ENCODE data around the gene PET100. TPM values are rescaled to one million over a fixed set of nuclear protein-coding genes. Genes with fewer than 3 reads are reported as not detected.

PET100 gene
- total and polyA plus RNA-seq, 10 donors: 8.7 to 130 (median 86.8) TPM

- intact Hi-C loops (cut with DNase I; ENCODE audit: low total_unique reads): no loop called here
- no peaks in the 10 kb centered on the region for H3K9me3 ChIP-seq
- no peak for DNase-seq
- no peak overlapping the region for H3K27ac ChIP-seq
- no peaks in the 10 kb centered on the region for H3K36me3 ChIP-seq
- peaks cover 4 to 66% (median 21%) of the 10 kb centered on the region in 7 donors for H3K27me3 ChIP-seq (replicated peaks in 1 of 7)
- H3K4me1 ChIP-seq: peaks cover 3 to 10% (median 7%) of the 10 kb centered on the region in 6 donors
- no peak overlapping the region for H3K4me3 ChIP-seq
- TF ChIP-seq POLR2AphosphoS5 (IDR thresholded peaks at IDR 0.05): no peak
- TF ChIP-seq CTCF (IDR thresholded peaks at IDR 0.05 in 8 of 11, conservative IDR thresholded peaks at IDR 0.05 in 3 of 11): no peak
- no peak for TF ChIP-seq POLR2A (IDR thresholded peaks at IDR 0.05)
These were observed 28.9 kb upstream of the PET100 start for GRCh38 chr19:7600721-7601120.

DNA sequence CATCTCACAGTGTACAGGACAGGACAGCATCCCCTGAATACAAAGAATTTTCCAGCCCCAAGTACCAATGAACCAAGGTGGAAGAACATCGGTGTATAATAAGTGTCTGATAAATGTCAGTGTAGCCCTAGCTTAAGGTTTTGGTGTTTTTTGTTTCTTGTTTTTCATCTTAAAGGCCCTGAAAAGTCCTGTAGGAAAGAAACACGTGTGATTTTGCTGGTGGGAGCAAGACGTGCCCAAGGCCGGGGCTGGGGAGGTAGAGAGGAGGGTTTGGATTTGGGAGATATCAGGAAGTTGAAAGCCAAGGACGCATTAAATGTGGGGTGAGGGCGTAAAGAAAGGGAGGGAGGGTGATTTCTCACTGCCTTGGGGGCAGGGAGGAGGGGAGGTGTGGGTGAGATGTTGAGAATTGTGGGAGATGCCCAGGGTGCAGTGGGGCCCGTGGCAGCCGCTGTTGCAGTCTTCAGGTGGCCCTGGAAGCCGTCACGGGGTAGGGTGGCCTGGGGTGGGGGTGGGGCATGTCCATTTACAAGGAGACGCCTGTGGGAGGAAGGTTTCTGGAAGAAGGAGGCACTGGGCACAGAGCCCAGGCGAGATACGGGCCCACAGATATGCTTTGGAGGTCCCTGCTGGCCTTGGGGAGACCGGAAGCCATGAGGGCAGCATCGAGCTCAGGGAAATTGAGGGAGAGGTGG is 27.2 kb upstream of the PET100 start:
- H3K27me3 ChIP-seq (replicated peaks in 1 of 7): peaks cover 0 to 63% (median 8%) of the 10 kb centered on the region in 7 donors
- 35 to 51% (median 43%) methylated on average over 15 of the region's 15 CpGs for WGBS, 5 donors
- no peak overlapping the region for H3K27ac ChIP-seq
- H3K36me3 ChIP-seq: no peaks in the 10 kb centered on the region
- H3K4me3 ChIP-seq: no peak overlapping the region
- DNase-seq: no peak
- H3K9me3 ChIP-seq: no peaks in the 10 kb centered on the region
- no peaks in the 10 kb centered on the region for H3K4me1 ChIP-seq
- no peak for TF ChIP-seq POLR2AphosphoS5 (IDR thresholded peaks at IDR 0.05)
- no peak for TF ChIP-seq CTCF (IDR thresholded peaks at IDR 0.05 in 8 of 11, conservative IDR thresholded peaks at IDR 0.05 in 3 of 11)
- no peak for TF ChIP-seq POLR2A (IDR thresholded peaks at IDR 0.05)
- intact Hi-C loops (cut with DNase I; ENCODE audit: low total_unique reads): no loop called here

GRCh38 chr19:7602935-7603497 is 26.6 kb upstream of the PET100 start:
- no peaks in the 10 kb centered on the region for H3K9me3 ChIP-seq
- H3K27me3 ChIP-seq (replicated peaks in 1 of 7): peaks cover 0 to 59% (median 3%) of the 10 kb centered on the region in 7 donors
- no peaks in the 10 kb centered on the region for H3K4me1 ChIP-seq
- no peak for TF ChIP-seq POLR2AphosphoS5 (IDR thresholded peaks at IDR 0.05)
- no peak for TF ChIP-seq CTCF (IDR thresholded peaks at IDR 0.05 in 8 of 11, conservative IDR thresholded peaks at IDR 0.05 in 3 of 11)
- TF ChIP-seq POLR2A (IDR thresholded peaks at IDR 0.05): no peak
- 61 to 77% (median 75%) methylated on average over 11 of the region's 11 CpGs for WGBS, 5 donors
- H3K4me3 ChIP-seq: no peak overlapping the region
- DNase-seq: no peak
- no peak overlapping the region for H3K27ac ChIP-seq
- intact Hi-C loops (cut with DNase I; ENCODE audit: low total_unique reads): no loop called here
- H3K36me3 ChIP-seq: no peaks in the 10 kb centered on the region

DNA sequence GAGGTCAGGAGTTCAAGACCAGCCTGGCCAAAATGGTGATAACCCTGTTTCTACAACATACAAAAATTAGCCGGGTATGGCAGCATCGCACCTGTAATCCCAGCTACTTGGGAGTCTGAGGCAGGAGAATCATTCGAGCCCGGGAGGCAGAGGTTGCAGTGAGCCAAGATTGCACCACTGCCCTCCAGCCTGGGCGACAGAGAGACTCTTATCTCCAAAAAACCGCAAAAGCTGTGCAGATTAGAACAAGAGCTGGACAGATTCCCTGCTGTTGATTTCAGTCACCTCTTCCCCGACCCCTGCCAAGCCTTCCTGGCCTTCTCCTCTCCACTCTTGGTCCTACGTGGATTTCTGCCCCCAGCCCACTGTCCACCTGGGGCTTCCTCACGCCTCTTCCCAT is 25.7 kb upstream of the PET100 start:
- H3K4me3 ChIP-seq: no peak overlapping the region
- intact Hi-C loops (cut with DNase I; ENCODE audit: low total_unique reads): no loop called here

More for the DNA sequence above, 25.7 kb upstream of the PET100 start:
- Histone ChIP-seq H3K9me3 (no peaks in the 10 kb centered on the region), H3K27me3 (replicated peaks in 1 of 7) (peaks cover 0 to 50% (median 0%) of the 10 kb centered on the region in 7 donors), H3K4me1 (no peaks in the 10 kb centered on the region), H3K36me3 (no peaks in the 10 kb centered on the region), H3K27ac (no peak overlapping the region)
- TF ChIP-seq CTCF (IDR thresholded peaks at IDR 0.05 in 8 of 11, conservative IDR thresholded peaks at IDR 0.05 in 3 of 11) (no peak), POLR2A (IDR thresholded peaks at IDR 0.05) (no peak), POLR2AphosphoS5 (IDR thresholded peaks at IDR 0.05) (no peak)
- DNase-seq: no peak
- WGBS, 5 donors: 81 to 91% (median 88%) methylated on average over 9 of the region's 9 CpGs

All from spleen (tissue), 11 donors.